HS-27A (cell line): ENCODE measurements around the gene TRPV4.
"Not testable (repeated sequence)": the region's sequence is repeated elsewhere in the genome, so short reads cannot be mapped to it uniquely, and the experiment has no call there.

Experiments used
- DNase-seq: peaks from one replicate; pipeline ENCODE4 v3.0.0-alpha.2; 2012; ENCODE audit warnings: low read depth, missing footprints

Gene TRPV4

DNA sequence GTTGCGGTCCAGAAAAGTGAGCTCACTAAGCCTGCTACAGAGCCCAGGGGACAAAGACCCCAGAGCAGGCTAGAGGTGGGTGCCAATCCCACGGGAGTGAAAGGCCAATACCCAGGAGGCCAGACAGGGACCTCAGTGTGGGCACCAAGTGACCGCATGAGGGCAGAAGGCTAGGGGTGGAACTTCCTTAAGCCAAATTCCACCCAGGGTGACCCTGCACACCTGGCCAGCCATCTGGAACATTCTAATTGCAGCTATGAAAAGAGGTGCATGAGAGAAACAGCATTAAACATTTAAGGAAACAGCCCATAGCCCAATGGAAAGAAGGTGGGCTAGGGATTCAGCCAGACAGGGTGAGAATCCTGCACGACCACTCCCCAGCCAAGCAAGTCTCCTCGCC, 27.8 kb upstream of the TRPV4 start:
- no peak for DNase-seq

DNA sequence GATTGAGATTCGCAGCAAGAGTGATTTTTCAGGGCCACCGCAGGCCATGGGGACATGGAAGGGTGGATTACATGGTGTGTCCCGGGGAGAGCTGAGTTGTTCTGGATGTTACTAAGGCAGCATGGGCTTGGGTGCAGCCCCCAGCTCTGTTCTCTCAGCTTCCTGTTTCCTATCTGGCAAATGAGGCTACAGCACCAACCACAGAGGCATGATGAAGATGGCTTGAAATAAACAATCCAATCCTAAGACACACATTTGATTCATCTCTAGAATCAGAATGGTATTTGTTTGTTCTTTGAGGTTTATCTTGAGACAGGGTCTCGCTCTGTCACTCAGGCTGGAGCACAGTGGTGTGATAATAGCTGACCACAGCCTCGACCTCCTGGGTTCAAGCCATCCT, 25.6 kb upstream of the TRPV4 start:
- DNase-seq, result no peak

- no peak for DNase-seq
Measured at GRCh38 chr12:109857715-109858114, 24.5 kb upstream of the TRPV4 start.

GRCh38 chr12:109855377-109855776, 22.2 kb upstream of the TRPV4 start:
- DNase-seq, result no peak

DNA sequence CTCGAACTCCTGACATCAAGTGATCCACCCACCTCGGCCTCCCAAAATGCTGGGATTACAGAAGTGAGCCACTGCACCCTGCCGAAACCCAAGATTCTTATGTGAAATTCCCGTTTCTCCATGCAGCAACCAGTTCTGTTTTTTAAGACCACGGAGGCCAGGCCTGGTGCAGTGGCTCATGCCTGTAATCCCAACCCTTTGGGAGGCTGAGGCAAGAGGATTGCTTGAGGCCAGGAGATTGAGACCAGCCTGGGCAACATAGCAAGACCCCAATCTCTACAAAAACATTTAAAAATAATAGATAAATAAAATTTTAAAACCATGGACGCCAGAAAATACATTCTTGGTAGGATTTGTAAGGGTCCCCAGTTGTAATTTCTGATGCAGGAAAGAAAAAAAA, 17.3 kb upstream of the TRPV4 start:
- not testable (repeated sequence) for DNase-seq

- no peak for DNase-seq
Measured at GRCh38 chr12:109847142-109847735, 14.0 kb upstream of the TRPV4 start.

DNA sequence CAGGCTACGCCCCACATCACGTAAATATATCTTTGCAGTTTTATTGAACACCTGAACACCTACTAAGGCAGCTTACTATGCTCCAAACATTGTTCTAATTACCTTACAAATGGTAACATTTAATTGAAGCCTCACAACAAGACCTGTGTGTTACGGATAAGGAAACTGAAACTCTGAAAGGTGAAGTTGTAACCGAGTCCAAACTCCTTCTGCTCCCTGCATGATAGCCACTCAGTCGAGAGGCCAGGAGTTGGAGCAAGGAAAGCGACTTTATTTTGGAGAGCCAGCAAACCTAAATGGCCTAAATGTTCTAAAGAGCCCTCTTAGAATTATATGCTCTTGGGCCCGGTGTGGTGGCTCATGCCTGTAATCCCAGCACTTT, 12.6 kb upstream of the TRPV4 start:
- DNase-seq, result no peak

DNA sequence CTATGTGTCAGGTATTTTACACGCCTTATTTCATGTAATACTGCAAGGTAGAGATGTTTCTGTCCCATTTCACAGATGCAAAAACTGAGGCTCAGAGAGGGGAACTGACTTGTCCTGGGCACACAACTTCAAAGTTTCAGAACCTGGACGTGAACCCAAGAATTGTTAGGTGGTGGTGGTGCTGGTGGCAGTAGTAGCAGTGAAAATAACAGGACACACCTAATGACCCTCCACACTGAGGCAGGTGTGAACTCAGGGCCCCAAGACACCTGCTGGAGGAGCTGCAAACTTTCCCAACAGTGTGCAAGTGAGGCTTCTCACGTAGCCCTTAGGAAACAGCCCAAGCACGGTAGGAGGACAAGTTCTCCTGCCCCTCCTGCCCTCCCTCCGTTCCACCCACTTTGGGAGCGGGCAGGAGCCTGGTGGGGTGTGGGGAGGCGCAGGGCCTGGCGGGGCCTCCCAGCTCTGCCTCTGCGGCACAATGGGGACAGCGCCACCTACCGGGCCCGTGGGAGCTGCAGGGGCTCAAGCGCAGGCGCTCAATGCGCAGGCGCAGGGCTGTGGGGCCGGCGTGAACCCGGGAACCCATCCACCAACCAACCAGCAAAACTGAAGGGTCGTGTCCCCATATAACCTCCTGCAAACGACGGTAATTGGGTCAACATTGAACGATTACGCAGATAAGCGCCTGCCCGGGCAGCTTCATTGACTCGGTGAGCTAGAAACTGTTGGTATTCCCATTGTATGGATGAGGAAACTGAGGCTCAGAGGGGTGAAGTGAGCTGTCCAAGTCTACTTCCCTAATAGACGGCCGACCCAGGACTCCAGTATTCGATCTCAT, 12.0 kb upstream of the TRPV4 start:
- DNase-seq, result peak; percentile 31

DNA sequence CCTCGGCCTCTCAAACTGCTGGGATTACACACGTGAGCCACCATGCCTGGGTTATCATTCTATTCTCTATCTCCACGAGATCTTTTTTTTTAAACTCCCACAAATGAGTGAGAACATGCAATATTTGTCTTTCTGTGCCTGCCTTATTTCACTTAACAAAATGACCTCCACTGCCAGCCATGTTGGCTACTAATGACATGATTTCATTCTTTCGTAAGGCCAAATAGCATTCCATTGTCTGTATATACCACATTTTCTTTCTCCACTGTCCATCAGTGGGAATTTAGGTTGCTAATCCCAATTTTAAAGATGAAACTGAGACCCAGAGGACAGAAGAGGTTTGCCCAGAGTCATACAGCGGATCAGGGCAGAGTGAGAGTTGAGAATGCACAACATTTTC, 10.9 kb upstream of the TRPV4 start:
- DNase-seq, result no peak

DNA sequence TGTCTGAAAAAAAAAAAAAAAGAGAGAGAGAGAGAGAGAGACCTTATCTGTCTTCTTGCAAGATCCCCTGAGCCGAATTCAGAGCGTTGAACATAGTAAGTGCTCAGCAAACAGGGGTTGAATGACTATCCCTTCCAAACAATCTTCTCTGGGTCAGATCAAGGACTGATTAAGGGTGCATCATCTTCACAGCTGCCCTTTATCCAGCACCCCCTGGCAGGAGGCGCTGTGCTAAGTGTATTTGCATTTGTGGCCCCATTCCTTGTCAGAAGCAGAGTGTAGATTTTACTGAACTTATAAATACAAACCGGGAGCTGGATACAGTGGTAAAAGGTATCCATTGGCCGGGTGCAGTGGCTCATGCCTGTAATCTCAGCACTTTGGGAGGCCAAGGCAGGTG, 8.8 kb upstream of the TRPV4 start:
- DNase-seq, result no peak

DNA sequence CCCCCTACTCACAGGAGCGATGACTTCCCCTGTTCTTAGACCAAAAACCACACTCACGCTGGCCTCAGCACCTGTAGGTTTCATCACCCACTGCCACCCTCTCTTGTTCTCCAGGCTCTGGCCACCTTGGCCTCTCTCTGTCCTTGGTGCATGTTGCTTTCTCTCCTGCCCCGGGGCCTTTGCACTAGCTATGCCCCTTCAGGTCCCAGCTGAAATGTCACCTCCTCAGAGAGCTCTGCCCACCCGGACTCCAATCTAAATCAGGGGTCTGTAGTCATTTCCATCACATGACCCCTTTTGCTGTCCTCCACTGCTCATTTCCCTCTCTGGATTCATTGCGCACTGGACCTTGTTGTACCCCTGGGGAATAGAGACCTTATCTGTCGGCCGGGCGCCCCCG, 8.2 kb upstream of the TRPV4 start:
- no peak for DNase-seq

GRCh38 chr12:109840305-109841074, 7.3 kb upstream of the TRPV4 start:
- DNase-seq, result no peak

DNA sequence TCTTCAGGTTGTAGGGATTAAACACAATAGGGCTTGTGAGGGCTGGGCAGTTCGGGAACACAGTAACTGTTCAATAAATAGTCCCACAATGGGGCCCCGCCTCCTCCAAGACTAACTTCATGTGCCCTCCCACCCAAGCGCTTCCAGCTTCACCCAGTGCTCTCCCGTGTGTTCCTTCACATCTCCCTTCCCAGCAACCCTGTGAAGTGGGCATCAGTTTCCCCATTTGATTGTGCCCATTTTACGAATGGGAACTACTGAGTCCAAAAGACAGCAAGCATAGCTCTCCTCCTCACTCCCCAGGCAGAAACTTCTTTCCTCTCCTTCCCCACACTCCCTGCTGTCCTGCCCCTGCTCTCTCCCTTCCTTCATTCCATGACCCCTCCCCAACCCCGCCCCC, 6.2 kb upstream of the TRPV4 start:
- no peak for DNase-seq

DNA sequence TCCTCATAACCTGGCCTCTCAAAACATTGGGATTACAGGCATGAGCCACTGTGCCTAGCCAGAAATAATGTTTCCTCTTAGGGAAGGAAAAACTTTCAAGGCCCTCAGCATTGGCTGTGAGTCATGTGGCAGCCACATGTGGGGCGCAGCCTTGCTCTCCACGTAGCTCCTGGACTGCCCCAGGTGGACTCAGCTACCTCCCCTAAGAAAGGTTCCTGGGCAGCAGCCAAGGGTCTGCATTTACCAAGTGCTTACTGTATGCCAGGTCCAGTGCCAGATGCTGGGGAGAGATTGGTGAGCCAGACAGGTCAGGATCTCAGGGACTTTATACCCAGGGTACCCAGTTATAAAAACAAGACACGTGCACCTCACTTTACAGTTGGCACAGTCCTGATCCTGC, 3.7 kb upstream of the TRPV4 start:
- no peak for DNase-seq

DNA sequence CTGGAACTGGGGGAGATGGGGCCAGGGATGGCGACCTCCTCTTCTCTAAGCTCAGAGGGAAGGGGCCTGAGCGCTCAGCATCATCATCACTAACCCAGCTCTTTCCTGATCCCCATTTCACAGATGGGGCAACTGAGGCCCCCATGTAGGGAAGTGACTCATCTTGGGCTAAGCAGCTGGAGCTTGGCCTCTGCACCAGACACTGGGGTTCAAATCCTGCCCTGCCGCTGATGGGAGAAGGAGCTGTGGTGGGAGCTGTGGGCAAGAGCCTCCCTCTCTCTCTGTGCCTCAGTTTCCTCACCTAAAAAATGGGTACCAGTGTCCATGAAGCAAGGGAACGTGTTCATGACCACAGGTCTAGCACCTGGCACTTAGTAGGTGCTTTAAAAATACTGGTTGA, 2.6 kb upstream of the TRPV4 start:
- no peak for DNase-seq

- DNase-seq, result no peak
Measured at GRCh38 chr12:109832541-109833306, 474 bp downstream of the TRPV4 start.

- DNase-seq, result no peak
Measured at GRCh38 chr12:109831929-109832328, 1.3 kb downstream of the TRPV4 start.

GRCh38 chr12:109831365-109831764, 1.8 kb downstream of the TRPV4 start:
- DNase-seq, result no peak

DNA sequence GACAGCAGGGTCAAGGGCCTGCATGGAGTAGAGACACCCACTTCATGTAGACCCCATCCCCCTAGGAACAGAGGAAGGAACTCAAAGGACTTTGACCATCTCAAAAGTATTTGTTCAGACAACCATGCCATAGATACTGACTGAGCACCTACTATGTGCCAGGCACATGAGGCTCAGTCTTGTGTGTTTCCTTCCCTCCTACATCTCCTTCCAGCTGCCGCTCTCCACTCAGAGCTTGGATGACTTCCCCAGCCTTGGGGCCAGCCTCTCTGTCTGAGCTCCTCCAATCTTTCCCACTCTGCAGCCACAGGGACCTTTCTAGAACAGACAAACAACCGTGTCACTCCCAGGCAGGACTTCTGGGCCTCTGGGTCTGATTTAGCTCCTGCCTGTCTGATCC, 2.5 kb downstream of the TRPV4 start:
- no peak for DNase-seq

DNA sequence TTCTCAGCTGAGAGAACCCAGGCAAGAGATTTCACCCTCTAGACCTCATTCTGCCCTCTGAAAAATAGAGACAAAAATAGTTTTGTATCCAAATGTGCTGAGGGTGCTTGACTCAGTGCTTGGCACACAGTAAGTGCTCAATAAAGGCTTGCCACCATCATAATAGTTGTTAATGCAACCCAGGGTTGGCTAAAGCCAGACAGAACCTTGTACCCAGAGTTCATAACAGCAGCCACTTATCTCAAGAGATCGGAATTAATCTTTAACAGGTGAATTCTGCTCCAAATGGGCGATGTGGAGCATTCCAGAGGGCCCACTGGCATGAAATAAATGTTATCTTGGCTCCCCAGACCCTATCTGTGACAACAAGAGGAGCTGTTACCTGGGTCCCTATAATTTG, 2.9 kb downstream of the TRPV4 start:
- no peak for DNase-seq

- no peak for DNase-seq
Measured at GRCh38 chr12:109829667-109830066, 3.5 kb downstream of the TRPV4 start.

DNA sequence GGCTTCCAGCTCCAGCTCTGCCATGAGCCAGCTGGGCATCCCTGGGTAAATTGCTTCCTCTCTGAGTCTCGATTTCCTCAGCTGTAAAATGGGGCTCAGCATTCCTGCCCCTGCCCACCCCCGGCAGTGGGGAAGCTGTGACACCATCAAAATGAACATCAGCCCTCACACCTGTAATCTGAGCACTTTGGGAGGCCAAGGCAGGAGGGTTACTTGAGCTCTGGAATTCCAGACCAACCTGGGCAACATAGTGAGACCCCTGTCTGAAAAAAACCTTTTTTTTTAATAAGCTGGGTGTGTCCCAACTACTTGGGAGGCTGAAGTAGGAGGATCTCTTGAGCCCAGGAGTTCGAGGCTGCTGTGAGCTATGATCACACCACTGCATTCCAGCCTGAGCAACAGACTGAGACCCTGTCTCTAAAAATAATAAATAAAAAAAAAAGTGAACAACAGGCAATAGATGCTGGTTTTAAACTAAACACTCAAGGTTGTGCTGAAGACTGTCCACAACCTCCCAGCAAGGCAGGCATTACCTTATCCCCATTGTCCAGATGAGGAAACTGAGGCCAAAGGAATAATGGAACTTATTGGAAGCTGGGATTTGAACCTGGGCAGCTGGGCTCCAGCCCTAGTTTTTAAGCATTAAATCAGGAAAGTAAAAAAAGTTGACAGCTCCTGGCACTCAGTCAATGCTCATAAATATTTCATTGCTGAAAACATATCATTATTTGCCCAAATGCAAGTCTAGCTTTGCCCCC, 4.3 kb downstream of the TRPV4 start:
- DNase-seq, result no peak
